Measurements from ENCODE around the gene ADCY3.

- TF ChIP-seq CTCF (IDR thresholded peaks at IDR 0.05; ENCODE audit: low read length): no peak
- TF ChIP-seq EZH2 (IDR thresholded peaks at IDR 0.05; ENCODE audit: borderline replicate concordance, low read length): no peak
Measured at GRCh38 chr2:24850944-24851343, 69.1 kb downstream of the ADCY3 start.

Data from OCI-LY1 (cell line).